ENCODE measurements around the gene CNOT1.

CNOT1 gene

DNA sequence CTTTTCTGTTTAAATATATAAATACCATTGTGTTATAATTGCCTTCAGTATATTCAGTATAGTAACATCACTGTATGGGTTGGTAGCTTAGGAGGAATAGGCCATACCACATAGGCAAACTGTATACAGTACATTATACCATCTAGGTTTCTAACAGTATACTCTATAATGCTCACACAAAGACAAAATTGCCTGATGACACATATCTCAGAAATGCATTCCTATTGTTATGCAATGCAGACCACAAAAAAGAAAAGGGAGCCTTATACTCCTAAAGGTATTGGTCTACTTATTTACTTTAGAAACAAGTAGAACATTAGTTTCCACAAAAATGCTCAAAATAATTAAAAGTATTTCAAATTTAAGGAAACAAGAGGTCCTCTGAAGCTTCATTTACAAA, 66.4 kb downstream of the CNOT1 start:
- no peaks in the 10 kb centered on the region for H3K4me1 ChIP-seq (ENCODE audit: control insufficient read depth in 2 of 2, insufficient read depth in 1 of 2, low read depth in 1 of 2, low read length in 2 of 2)
- no peak overlapping the region for H4K8ac ChIP-seq (ENCODE audit: low read depth, low read length)
- DNase-seq (ENCODE audit: low spot score): no peak
- H4K91ac ChIP-seq (ENCODE audit: low read depth, low read length, poor library complexity): no peak overlapping the region
- peaks cover 2% of the 10 kb centered on the region for H3K79me1 ChIP-seq (ENCODE audit: low read depth, low read length)
- peaks cover 27 to 96% of the 10 kb centered on the region in 2 donors for H3K36me3 ChIP-seq (replicated peaks in 1 of 2; ENCODE audit: control insufficient read depth in 2 of 2, insufficient read depth in 2 of 2, low read length in 2 of 2)
- no peaks in the 10 kb centered on the region for H3K9me3 ChIP-seq (replicated peaks in 1 of 2; ENCODE audit: control insufficient read depth in 2 of 2, insufficient read depth in 1 of 2, low read depth in 1 of 2, low read length in 2 of 2)
- H2BK12ac ChIP-seq (ENCODE audit: low read length): no peak overlapping the region
- no peak overlapping the region for H3K9ac ChIP-seq (ENCODE audit: low read depth, low read length, poor library complexity)
- H3K4me3 ChIP-seq (ENCODE audit: low read length in 2 of 2): no peak overlapping the region
- H2BK5ac ChIP-seq (ENCODE audit: low read length): no peak overlapping the region
- H3K27ac ChIP-seq (replicated peaks; ENCODE audit: low read length): no peak overlapping the region
- H2BK120ac ChIP-seq (ENCODE audit: low read depth, low read length): no peak overlapping the region
- H3K14ac ChIP-seq (ENCODE audit: low read length): no peak overlapping the region
- H2BK15ac ChIP-seq (ENCODE audit: low read length): no peak overlapping the region
- H3K27me3 ChIP-seq (ENCODE audit: control insufficient read depth in 3 of 3, insufficient read depth in 3 of 3, low read depth in 1 of 3, low read length in 3 of 3): no peaks in the 10 kb centered on the region
- no peak overlapping the region for H2AK5ac ChIP-seq (ENCODE audit: low read depth, low read length)
- no peak overlapping the region for H2AFZ ChIP-seq (ENCODE audit: low read length)
- no peak overlapping the region for H3K4me2 ChIP-seq (ENCODE audit: insufficient read depth, low read length, poor library complexity, severe bottlenecking)
- H3K18ac ChIP-seq (ENCODE audit: low read length): no peak overlapping the region
- H3K23ac ChIP-seq (ENCODE audit: low read depth, low read length, poor library complexity): no peak overlapping the region
- H3K4ac ChIP-seq (ENCODE audit: low read length): no peak overlapping the region

GRCh38 chr16:58556678-58557077, 72.9 kb downstream of the CNOT1 start:
- no peak overlapping the region for H2BK120ac ChIP-seq (ENCODE audit: low read depth, low read length)
- H3K23ac ChIP-seq (ENCODE audit: low read depth, low read length, poor library complexity): no peak overlapping the region
- H2BK5ac ChIP-seq (ENCODE audit: low read length): no peak overlapping the region
- no peak overlapping the region for H3K18ac ChIP-seq (ENCODE audit: low read length)
- H3K79me1 ChIP-seq (ENCODE audit: low read depth, low read length): no peaks in the 10 kb centered on the region
- WGBS, 2 donors (ENCODE audit: extremely low coverage in 2 of 2, insufficient read length in 2 of 2, insufficient replicate concordance in 1 of 2): no CpG with 5 or more reads among the region's 2 CpGs
- H3K9me3 ChIP-seq (replicated peaks in 1 of 2; ENCODE audit: control insufficient read depth in 2 of 2, insufficient read depth in 1 of 2, low read depth in 1 of 2, low read length in 2 of 2): no peaks in the 10 kb centered on the region
- no peak overlapping the region for H3K4me3 ChIP-seq (ENCODE audit: low read length in 2 of 2)
- no peak overlapping the region for H2BK12ac ChIP-seq (ENCODE audit: low read length)
- no peak overlapping the region for H3K14ac ChIP-seq (ENCODE audit: low read length)
- no peak overlapping the region for H2AK5ac ChIP-seq (ENCODE audit: low read depth, low read length)
- no peaks in the 10 kb centered on the region for H3K27me3 ChIP-seq (ENCODE audit: control insufficient read depth in 3 of 3, insufficient read depth in 3 of 3, low read depth in 1 of 3, low read length in 3 of 3)
- H3K36me3 ChIP-seq (replicated peaks in 1 of 2; ENCODE audit: control insufficient read depth in 2 of 2, insufficient read depth in 2 of 2, low read length in 2 of 2): peaks cover 24 to 98% of the 10 kb centered on the region in 2 donors
- H4K91ac ChIP-seq (ENCODE audit: low read depth, low read length, poor library complexity): no peak overlapping the region
- no peak overlapping the region for H2AFZ ChIP-seq (ENCODE audit: low read length)
- no peak overlapping the region for H3K27ac ChIP-seq (replicated peaks; ENCODE audit: low read length)
- H3K4ac ChIP-seq (ENCODE audit: low read length): no peak overlapping the region
- no peak overlapping the region for H3K4me2 ChIP-seq (ENCODE audit: insufficient read depth, low read length, poor library complexity, severe bottlenecking)
- no peak overlapping the region for H2BK15ac ChIP-seq (ENCODE audit: low read length)
- no peak overlapping the region for H3K9ac ChIP-seq (ENCODE audit: low read depth, low read length, poor library complexity)
- no peak overlapping the region for H4K8ac ChIP-seq (ENCODE audit: low read depth, low read length)
- DNase-seq (ENCODE audit: low spot score): no peak
- no peaks in the 10 kb centered on the region for H3K4me1 ChIP-seq (ENCODE audit: control insufficient read depth in 2 of 2, insufficient read depth in 1 of 2, low read depth in 1 of 2, low read length in 2 of 2)

DNA sequence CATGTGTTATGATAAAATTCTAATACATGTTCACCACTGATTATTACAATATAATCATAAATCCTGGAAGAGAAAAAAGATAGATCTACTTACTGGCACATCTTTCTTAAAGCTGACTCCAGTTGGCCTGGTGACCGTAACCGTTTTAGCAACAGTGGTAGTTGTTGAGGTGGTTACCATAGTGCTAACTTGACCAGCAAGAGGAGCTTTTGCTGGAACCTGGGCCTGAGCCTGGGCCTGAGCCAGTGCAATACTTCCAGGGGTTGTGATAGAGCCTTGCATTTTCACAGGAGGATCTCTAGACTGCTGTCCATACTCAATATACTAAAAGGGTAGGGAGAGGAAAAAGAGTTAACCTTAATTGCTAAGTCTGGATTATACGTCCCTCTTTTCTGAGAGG, 78.1 kb downstream of the CNOT1 start:
- Histone ChIP-seq H3K9me3 (replicated peaks in 1 of 2; ENCODE audit: control insufficient read depth in 2 of 2, insufficient read depth in 1 of 2, low read depth in 1 of 2, low read length in 2 of 2) (no peaks in the 10 kb centered on the region), H2BK15ac (ENCODE audit: low read length) (no peak overlapping the region), H3K4me1 (ENCODE audit: control insufficient read depth in 2 of 2, insufficient read depth in 1 of 2, low read depth in 1 of 2, low read length in 2 of 2) (no peaks in the 10 kb centered on the region), H3K14ac (ENCODE audit: low read length) (no peak overlapping the region), H3K4me2 (ENCODE audit: insufficient read depth, low read length, poor library complexity, severe bottlenecking) (no peak overlapping the region), H3K18ac (ENCODE audit: low read length) (no peak overlapping the region), H3K4me3 (ENCODE audit: low read length in 2 of 2) (no peak overlapping the region), H3K4ac (ENCODE audit: low read length) (no peak overlapping the region), H2AFZ (ENCODE audit: low read length) (no peak overlapping the region), H3K27me3 (ENCODE audit: control insufficient read depth in 3 of 3, insufficient read depth in 3 of 3, low read depth in 1 of 3, low read length in 3 of 3) (no peaks in the 10 kb centered on the region), H3K27ac (replicated peaks; ENCODE audit: low read length) (no peak overlapping the region), H2BK12ac (ENCODE audit: low read length) (no peak overlapping the region), H2BK5ac (ENCODE audit: low read length) (no peak overlapping the region), H2AK5ac (ENCODE audit: low read depth, low read length) (no peak overlapping the region), H3K36me3 (replicated peaks in 1 of 2; ENCODE audit: control insufficient read depth in 2 of 2, insufficient read depth in 2 of 2, low read length in 2 of 2) (peaks cover 20 to 100% of the 10 kb centered on the region in 2 donors), H4K91ac (ENCODE audit: low read depth, low read length, poor library complexity) (no peak overlapping the region), H3K23ac (ENCODE audit: low read depth, low read length, poor library complexity) (no peak overlapping the region), H3K9ac (ENCODE audit: low read depth, low read length, poor library complexity) (no peak overlapping the region), H4K8ac (ENCODE audit: low read depth, low read length) (no peak overlapping the region), H3K79me1 (ENCODE audit: low read depth, low read length) (no peaks in the 10 kb centered on the region), H2BK120ac (ENCODE audit: low read depth, low read length) (no peak overlapping the region)
- no CpG with 5 or more reads among the region's 3 CpGs for WGBS, 2 donors (ENCODE audit: extremely low coverage in 2 of 2, insufficient read length in 2 of 2, insufficient replicate concordance in 1 of 2)
- no peak for DNase-seq (ENCODE audit: low spot score)

DNA sequence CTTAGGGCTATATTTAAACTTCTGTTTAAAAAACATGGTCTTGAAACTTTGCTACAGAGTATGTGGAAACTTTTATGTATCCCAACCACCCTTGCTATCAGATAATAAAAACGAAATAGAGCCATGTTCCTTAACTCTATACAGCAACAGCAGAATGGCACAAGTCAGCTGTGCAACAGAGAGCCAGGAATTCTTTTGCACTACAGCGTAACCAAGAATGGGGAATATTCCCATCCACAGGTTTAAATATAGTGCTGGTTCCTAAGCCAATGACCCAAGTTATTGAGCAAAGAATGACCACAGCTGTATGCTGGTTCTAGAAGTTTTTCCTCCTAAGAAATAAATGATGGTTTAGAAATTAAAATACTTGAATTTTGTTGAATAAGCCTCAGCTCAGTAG, 81.2 kb downstream of the CNOT1 start:
- peaks cover 1% of the 10 kb centered on the region for H3K79me1 ChIP-seq (ENCODE audit: low read depth, low read length)
- H3K4me3 ChIP-seq (ENCODE audit: low read length in 2 of 2): no peak overlapping the region
- H3K14ac ChIP-seq (ENCODE audit: low read length): no peak overlapping the region
- H3K4me2 ChIP-seq (ENCODE audit: insufficient read depth, low read length, poor library complexity, severe bottlenecking): no peak overlapping the region
- no peak overlapping the region for H2AFZ ChIP-seq (ENCODE audit: low read length)
- no peak for DNase-seq (ENCODE audit: low spot score)
- no peaks in the 10 kb centered on the region for H3K27me3 ChIP-seq (ENCODE audit: control insufficient read depth in 3 of 3, insufficient read depth in 3 of 3, low read depth in 1 of 3, low read length in 3 of 3)
- H2BK12ac ChIP-seq (ENCODE audit: low read length): no peak overlapping the region
- H3K9ac ChIP-seq (ENCODE audit: low read depth, low read length, poor library complexity): no peak overlapping the region
- H3K36me3 ChIP-seq (replicated peaks in 1 of 2; ENCODE audit: control insufficient read depth in 2 of 2, insufficient read depth in 2 of 2, low read length in 2 of 2): peaks cover 32 to 100% of the 10 kb centered on the region in 2 donors
- H2BK15ac ChIP-seq (ENCODE audit: low read length): no peak overlapping the region
- H3K9me3 ChIP-seq (replicated peaks in 1 of 2; ENCODE audit: control insufficient read depth in 2 of 2, insufficient read depth in 1 of 2, low read depth in 1 of 2, low read length in 2 of 2): no peaks in the 10 kb centered on the region
- H3K18ac ChIP-seq (ENCODE audit: low read length): no peak overlapping the region
- no CpG with 5 or more reads among the region's 2 CpGs for WGBS, 2 donors (ENCODE audit: extremely low coverage in 2 of 2, insufficient read length in 2 of 2, insufficient replicate concordance in 1 of 2)
- no peaks in the 10 kb centered on the region for H3K4me1 ChIP-seq (ENCODE audit: control insufficient read depth in 2 of 2, insufficient read depth in 1 of 2, low read depth in 1 of 2, low read length in 2 of 2)
- H2BK5ac ChIP-seq (ENCODE audit: low read length): no peak overlapping the region
- H4K8ac ChIP-seq (ENCODE audit: low read depth, low read length): no peak overlapping the region
- no peak overlapping the region for H2AK5ac ChIP-seq (ENCODE audit: low read depth, low read length)
- no peak overlapping the region for H3K23ac ChIP-seq (ENCODE audit: low read depth, low read length, poor library complexity)
- H2BK120ac ChIP-seq (ENCODE audit: low read depth, low read length): no peak overlapping the region
- no peak overlapping the region for H3K4ac ChIP-seq (ENCODE audit: low read length)
- H3K27ac ChIP-seq (replicated peaks; ENCODE audit: low read length): no peak overlapping the region
- no peak overlapping the region for H4K91ac ChIP-seq (ENCODE audit: low read depth, low read length, poor library complexity)
